ENCODE measurements around the gene PIGBOS1.

- TF ChIP-seq TCF12 (IDR thresholded peaks at IDR 0.05; ENCODE audit: low read depth) (no peak), CREB1 (IDR thresholded peaks at IDR 0.05; ENCODE audit: low read depth) (no peak), TEAD4 (IDR thresholded peaks at IDR 0.05) (no peak), NFIC (IDR thresholded peaks at IDR 0.05) (no peak), EP300 (IDR thresholded peaks at IDR 0.05; ENCODE audit: borderline replicate concordance) (no peak), RAD21 (IDR thresholded peaks at IDR 0.05; ENCODE audit: low read depth) (no peak), TAF1 (IDR thresholded peaks at IDR 0.05; ENCODE audit: low read depth) (no peak), EGR1 (IDR thresholded peaks at IDR 0.05) (no peak)
Observed at GRCh38 chr15:55337160-55337559, 18.2 kb upstream of the PIGBOS1 start.
